Prostate gland (tissue), 2 donors: ENCODE data around the gene UNC93A.

Source experiments
- CTCF ChIP-seq, 4 experiments: fragments of 200-600 bp in 2 of 4; fragments of 450-650 bp in 2 of 4; sonication (generic) in 2 of 4; IDR thresholded peaks; 1 replicate in 3 of 4; 2 replicates in 1 of 4; pipeline ENCODE4 v1.5.1; 2016 to 2019; ENCODE audit warnings: antibody characterized with exemption in 4 of 4, mild to moderate bottlenecking in 2 of 4, moderate library complexity in 2 of 4
- POLR2AphosphoS5 ChIP-seq: sonication (generic); formaldehyde crosslinking; IDR thresholded peaks from one replicate; pipeline ENCODE4 v1.6.1; 2017; ENCODE audit warnings: antibody characterized with exemption

- TF ChIP-seq CTCF (IDR thresholded peaks at IDR 0.05) (no peak), POLR2AphosphoS5 (no peak)
Measured at GRCh38 chr6:167296902-167297301, 5.8 kb downstream of the UNC93A start.
